ENCODE measurements around the gene ACCSL.

ACCSL gene

GRCh38 chr11:44065841-44066731 lies 18.3 kb downstream of the ACCSL start, which contains the start of gene ACCS:
Gene ACCS (plus strand): TSS chr11:44066270. CDS start chr11:44067628, 1,358 bp downstream.
- DNase-seq, result peak; percentile 88

GRCh38 chr11:44066732-44067141 lies 19.0 kb downstream of the ACCSL start:
- DNase-seq, result no peak

- DNase-seq, result no peak
These were observed 19.5 kb downstream of the ACCSL start for GRCh38 chr11:44067266-44067665.

GRCh38 chr11:44068180-44068579 lies 20.4 kb downstream of the ACCSL start:
- DNase-seq, result no peak

GRCh38 chr11:44071157-44071556 lies 23.4 kb downstream of the ACCSL start:
- DNase-seq, result no peak

GRCh38 chr11:44072757-44073658 lies 25.2 kb downstream of the ACCSL start:
- no peak for DNase-seq

- DNase-seq, result no peak
These were observed 31.0 kb downstream of the ACCSL start for GRCh38 chr11:44078794-44079193.

- DNase-seq, result no peak
These were observed 31.6 kb downstream of the ACCSL start for GRCh38 chr11:44079376-44079775.

- DNase-seq, result no peak
These were observed 33.2 kb downstream of the ACCSL start for GRCh38 chr11:44080951-44081350.

GRCh38 chr11:44082645-44083044 lies 34.9 kb downstream of the ACCSL start:
- DNase-seq, result no peak

- DNase-seq, result no peak
These were observed 35.7 kb downstream of the ACCSL start for GRCh38 chr11:44083433-44083832.

GRCh38 chr11:44083906-44084305 lies 36.1 kb downstream of the ACCSL start:
- no peak for DNase-seq

- DNase-seq, result no peak
These were observed 37.5 kb downstream of the ACCSL start for GRCh38 chr11:44085330-44085729.

GRCh38 chr11:44088377-44088776 lies 40.6 kb downstream of the ACCSL start:
- no peak for DNase-seq

GRCh38 chr11:44088871-44089270 lies 41.1 kb downstream of the ACCSL start:
- no peak for DNase-seq

GRCh38 chr11:44090539-44090938 lies 42.8 kb downstream of the ACCSL start:
- DNase-seq, result no peak

GRCh38 chr11:44094260-44094868 lies 46.6 kb downstream of the ACCSL start:
- DNase-seq, result peak; percentile 79

GRCh38 chr11:44095506-44096359 lies 48.0 kb downstream of the ACCSL start, which contains the start of gene EXT2:
Gene EXT2 (plus strand): TSS chr11:44095678. CDS start chr11:44107713, 12,035 bp downstream.
- DNase-seq, result peak; percentile 83

- no peak for DNase-seq
These were observed 48.8 kb downstream of the ACCSL start for GRCh38 chr11:44096360-44097185.

- no peak for DNase-seq
These were observed 50.0 kb downstream of the ACCSL start for GRCh38 chr11:44097821-44098220.

GRCh38 chr11:44101098-44101497 lies 53.3 kb downstream of the ACCSL start:
- no peak for DNase-seq

Measured in activated gamma-delta T cell treated with Interleukin-2 at 50 U/mL for 16 hours (primary cell).